Islet of Langerhans (tissue), 1 donor: ENCODE data around the gene ZBTB22.

Experiments
- FAIRE-seq: peaks from one replicate; lab custom pipeline; 2011; peaks lifted over from hg19 to GRCh38; lab: Jason Lieb, UNC

Gene ZBTB22

DNA sequence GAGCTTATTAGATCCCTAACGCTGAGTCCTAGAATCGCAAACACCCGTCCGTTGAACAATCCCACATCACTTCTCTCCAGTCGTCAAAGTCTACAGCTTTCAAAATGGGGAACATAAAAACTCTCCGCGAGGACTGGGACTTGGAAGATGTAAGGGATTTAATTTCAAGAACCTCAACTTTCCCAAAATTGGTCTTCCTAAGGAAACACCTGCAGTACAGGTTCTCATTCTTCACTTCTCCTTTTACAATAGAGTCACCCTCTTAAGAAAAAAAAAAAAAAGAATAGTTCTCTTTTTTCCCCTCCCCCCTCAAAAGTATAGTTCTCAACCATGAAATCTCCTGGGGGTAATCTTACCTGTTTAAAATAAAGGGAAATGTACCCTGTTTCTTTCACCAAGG is 6.6 kb upstream of the ZBTB22 start:
- no peak for FAIRE-seq

DNA sequence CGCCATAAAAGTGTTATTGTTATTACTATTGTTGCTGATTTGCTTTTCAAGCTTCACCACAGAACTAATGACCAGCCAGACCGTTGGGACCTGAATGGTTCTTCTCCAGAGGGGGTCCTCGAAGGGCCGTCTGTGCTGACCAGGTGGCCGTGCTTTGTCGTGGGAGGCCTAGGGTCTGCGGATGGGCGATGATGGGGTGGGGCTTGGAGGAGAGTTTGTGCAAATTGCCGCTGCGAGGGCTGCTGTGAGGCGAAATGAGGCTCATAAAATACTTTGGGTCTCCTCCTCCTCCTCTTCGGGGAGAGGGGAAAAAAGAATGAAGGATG is 6.0 kb upstream of the ZBTB22 start:
- no peak for FAIRE-seq

- FAIRE-seq: no peak
Measured at GRCh38 chr6:33321227-33321626, 3.7 kb upstream of the ZBTB22 start.

GRCh38 chr6:33320315-33321181 is 3.0 kb upstream of the ZBTB22 start:
- no peak for FAIRE-seq

DNA sequence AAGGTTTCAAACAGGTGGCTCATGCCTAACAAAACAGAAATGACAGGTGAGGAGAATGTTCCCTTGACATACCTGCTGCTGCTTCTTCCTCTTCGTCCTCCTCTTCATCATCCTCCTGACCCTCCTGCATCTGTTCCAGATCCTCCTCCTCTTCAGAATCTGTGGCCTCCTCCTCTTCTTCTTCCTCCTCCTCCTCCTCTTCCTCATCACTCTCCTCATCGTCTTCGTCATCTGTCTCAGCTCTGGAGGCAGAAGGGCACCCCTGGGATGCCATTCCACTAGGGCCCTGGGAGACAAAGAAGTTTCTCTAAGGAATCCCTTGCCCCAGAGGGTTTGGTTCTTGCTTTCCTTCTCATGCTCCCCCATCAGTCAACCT is 2.4 kb upstream of the ZBTB22 start:
- no peak for FAIRE-seq

- no peak for FAIRE-seq
Measured at GRCh38 chr6:33318426-33319073, 1.0 kb upstream of the ZBTB22 start.

DNA sequence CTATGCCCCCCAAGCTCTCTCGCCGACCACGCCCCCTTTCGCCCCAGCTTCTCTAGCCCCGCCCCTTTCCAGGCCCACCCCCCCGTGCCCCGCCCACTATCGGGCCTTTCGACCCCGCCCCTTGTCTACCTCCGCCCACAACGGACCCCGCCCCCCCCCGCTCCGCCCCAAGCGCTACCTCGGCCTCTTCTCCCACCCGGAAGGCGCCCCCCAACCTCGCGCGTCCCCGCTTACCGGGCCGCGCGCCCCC is 200 bp downstream of the ZBTB22 start:
- no peak for FAIRE-seq

DNA sequence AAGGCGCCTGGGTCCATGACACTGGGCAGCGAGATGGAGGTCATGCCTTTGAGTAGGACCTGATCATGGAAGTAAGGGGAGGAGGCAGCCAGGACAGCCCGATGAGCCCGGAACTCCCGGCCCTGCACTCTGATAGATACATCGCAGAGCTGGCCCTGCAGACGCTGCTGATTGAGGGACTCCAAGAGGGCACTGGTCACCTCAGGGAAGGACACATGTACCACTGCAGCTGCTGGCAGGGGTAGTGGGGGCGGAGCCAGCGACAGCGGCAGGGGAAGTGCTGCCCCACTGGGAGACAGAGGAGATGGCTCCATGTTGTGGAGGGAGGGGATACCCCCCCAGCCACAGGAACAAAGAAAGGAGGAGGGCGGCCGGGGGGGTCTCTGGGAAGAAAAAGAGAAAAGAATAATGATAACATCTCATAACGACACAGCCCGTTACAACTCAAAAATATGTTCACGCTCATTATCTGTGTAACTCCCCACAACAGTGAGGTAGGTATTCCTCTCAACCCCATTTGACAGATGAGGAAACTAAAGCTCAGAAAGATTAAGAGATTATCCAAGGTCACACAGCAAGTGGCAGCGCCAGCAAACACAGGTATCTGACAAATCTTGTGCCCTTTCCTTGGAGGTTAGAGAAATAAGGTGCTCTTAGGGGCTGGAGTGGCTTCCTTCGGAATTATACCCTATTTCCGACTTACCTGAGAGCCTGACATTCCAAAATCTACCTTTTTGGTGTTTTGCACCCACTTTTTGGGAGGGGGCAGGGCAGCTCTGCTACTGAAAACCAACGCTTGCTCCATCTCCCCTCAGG is 733 bp downstream of the ZBTB22 start:
- no peak for FAIRE-seq

DNA sequence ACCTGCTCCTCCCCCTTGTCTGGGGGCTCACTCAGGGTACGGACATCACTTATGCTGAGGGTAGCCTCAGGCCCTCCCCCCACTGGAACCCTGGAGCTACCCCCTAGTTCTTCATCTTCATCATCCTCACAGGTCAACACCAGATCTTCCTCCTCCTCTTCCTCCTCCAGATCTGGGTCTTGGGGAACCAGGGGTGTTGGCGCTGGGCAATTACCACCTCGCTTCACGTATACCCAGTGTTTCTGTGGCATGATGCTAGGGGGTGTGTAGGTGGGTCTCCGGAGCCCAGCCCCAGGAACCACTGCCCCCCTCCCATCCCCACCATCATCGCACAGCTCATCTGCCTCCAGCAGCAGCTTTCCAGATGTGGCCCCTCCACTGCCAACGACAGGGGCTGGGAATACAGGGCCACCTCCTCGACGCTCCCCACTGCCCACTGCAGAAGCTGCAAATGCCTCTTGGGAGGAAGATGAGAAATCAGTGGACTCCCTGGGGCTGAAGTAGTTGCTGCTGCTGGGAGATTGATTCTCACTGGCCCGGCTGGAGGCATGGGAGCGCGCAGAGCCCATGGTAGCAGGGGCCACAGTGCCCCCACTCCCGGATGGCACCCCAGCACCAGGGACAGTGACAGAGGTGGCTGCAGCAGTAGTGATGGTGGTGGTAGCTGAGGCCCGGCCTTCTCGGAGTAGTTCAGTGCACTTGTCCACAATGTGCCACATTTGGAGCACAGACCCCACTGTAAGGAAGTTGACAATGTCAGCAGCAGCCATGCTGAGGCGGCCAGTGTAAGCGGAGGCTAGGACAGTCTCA is 1.5 kb downstream of the ZBTB22 start:
- no peak for FAIRE-seq

- no peak for FAIRE-seq
Measured at GRCh38 chr6:33314943-33315792, 2.4 kb downstream of the ZBTB22 start.

DNA sequence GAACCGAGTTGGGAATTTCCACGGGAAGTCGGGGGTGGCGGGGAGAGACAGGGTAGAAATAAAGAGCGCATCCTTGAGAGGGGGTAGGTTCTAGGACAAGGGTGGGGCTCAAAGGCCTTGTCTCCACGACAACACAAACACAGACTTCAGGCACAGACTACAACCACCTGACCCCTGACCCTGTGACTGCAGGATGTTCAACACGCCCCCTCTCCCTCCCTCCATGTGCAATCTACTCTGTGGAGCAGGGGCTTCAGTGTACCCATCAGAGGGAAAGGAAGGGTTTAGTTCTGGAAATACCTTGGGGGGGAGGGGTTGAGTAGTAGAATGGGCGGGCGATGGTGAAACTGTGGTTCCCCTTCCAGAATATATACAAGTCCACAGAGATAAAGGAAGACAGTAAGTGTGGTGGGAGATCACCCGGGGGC is 3.0 kb downstream of the ZBTB22 start:
- FAIRE-seq: no peak

- no peak for FAIRE-seq
Measured at GRCh38 chr6:33313709-33314514, 3.6 kb downstream of the ZBTB22 start, which contains the start of gene TAPBP. Gene TAPBP (minus strand): TSS chr6:33314078. CDS start chr6:33314041, 37 bp downstream.

DNA sequence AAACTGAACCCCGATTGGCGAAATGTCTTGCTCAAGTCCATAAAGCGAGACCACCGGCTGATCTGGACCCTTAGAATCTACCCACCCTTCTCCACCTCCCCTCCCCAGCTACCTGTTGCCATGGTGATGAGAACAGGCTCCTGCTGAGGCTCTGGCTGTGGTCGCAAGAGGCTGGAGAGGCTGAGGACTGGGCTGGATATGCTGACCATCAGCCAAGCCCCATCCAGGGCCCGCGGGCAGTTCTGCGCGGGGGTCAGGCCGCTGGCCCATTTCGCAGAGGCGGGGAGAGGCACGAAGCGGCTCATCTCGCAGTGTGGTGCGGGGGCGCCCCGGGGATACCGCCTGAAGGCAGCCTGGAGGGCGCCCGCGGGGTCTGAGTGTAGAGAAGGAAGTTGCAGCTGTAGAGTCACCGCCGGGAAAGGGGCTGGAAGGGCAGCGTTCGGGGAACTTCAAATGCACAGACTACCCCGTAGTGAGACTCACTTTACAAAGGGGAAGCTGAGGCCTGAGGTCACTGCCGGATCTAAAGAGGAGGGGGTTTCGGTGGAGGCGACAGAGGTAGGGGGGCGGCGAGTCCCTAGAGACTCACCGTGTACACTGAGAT is 4.3 kb downstream of the ZBTB22 start:
- FAIRE-seq: no peak

DNA sequence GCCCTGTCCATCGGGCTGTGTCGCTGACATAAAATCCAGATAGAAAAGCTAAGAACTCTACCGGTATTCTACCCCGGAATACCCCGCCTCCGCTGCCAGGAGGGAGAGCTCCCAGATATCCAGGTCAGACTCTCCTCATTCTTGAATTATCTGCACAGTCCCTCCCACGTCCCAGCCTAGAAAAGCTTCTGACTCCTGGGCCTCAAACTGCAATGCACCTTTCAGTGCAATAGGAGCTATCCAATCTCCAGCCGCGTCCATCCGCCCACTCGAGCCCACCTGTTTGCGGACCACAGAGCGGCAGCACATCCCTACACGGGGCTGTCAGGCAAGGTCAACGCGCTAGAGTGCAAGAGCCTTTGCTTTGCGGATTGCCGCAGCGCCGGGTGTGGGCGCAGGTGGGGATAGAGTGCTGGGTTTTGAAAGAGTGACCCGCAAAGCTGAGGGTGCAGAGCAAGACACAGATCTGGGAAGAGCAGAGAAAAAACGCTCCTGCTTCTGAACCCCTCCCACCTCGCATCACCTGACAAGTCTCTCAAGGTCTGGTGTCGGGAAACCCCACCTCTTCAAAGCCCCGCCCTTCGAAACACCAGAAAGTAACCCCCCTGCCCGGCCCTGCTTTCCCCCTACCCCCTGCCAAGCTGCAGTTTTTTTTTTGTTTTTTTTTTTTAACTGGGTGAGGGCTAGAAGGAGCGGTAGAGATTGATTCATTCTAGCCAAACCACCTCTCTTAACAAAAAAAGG is 5.0 kb downstream of the ZBTB22 start:
- no peak for FAIRE-seq

- FAIRE-seq: no peak
Measured at GRCh38 chr6:33306356-33306755, 11.2 kb downstream of the ZBTB22 start.

DNA sequence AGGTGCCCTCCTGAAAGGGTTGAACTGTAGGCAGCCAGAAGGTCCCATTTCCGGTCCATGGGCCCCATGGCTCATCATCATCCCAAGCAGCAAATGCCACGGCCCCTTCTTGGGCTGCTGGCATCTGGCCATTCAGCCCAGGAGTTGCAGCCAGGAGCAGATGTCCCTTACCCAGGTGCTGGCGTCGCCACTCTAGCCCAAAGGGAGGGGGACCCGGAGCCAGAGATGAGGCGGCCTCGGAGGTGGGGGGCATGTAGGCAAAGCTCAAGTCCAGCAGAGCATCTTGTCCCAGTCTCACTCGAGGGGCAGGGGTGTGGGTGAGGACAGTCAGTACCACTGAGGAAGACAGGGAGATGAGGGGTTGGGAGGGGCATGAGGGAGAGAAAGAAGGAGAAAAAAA is 12.5 kb downstream of the ZBTB22 start:
- FAIRE-seq: no peak

DNA sequence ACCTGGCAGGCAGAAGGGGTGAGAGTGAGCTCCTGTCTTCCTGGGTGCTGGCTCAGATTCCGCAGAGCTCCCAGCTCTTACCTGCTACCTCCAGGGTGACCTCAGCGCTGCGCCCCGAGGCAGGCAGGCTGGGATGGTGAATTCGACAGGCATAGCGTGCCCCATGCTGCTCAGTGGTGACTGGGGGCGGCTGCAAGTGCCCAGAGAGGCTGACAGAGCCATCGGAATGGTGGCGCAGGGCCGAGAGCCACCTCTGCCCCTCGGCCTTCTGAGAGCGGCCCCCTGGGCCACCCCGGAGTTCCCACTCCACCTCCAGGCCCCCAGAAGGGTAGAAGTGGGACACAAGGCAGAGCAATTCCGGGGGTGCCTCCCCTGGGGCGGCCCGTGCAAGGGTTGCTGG is 13.3 kb downstream of the ZBTB22 start:
- no peak for FAIRE-seq

DNA sequence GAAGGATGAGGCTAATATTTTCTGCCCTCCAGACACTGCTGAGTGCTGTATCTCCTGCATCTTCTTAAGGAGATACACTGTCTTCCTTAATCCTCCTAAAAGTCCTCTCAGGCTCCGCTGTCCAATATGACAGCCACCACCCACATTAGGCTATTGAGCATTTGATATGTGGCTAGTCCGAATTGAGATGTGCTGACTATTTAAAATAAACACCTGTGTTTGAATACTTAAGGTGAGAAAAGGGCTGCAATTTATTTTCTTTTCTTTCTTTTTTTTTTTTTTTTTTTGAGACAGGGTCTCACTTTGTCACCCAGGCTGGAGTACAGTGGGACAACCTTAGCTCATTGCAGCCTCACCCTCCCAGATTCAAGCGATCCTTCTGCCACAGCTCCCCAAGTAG is 15.7 kb downstream of the ZBTB22 start:
- no peak for FAIRE-seq

GRCh38 chr6:33299237-33299944 is 18.2 kb downstream of the ZBTB22 start:
- FAIRE-seq: no peak
